ENCODE measurements around the gene ING5.

- TF ChIP-seq, protein P1, sequence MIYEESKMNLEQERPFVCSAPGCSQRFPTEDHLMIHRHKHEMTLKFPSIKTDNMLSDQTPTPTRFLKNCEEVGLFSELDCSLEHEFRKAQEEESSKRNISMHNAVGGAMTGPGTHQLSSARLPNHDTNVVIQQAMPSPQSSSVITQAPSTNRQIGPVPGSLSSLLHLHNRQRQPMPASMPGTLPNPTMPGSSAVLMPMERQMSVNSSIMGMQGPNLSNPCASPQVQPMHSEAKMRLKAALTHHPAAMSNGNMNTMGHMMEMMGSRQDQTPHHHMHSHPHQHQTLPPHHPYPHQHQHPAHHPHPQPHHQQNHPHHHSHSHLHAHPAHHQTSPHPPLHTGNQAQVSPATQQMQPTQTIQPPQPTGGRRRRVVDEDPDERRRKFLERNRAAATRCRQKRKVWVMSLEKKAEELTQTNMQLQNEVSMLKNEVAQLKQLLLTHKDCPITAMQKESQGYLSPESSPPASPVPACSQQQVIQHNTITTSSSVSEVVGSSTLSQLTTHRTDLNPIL (CRISPR knock-in tag; IDR thresholded peaks at IDR 0.05; ENCODE audit: low read depth): no peak
- no peak for TF ChIP-seq RARB (CRISPR knock-in tag; IDR thresholded peaks at IDR 0.05)
- TF ChIP-seq GLIS3 (CRISPR knock-in tag; IDR thresholded peaks at IDR 0.05): no peak
Measured at GRCh38 chr2:241675885-241676284, 26.0 kb upstream of the ING5 start.

Data from SK-N-SH treated with all-trans-retinoic acid at 6 μM for 48 hours (cell line).